UCSD-AML1 (cell line): ENCODE measurements around the gene VTI1A.
"Not testable (repeated sequence)": the region's sequence is repeated elsewhere in the genome, so short reads cannot be mapped to it uniquely, and the experiment has no call there.

Experiments
- DNase-seq: peaks from one replicate; lab custom pipeline; 2025; ENCODE audit not compliant: unreplicated experiment; lab: John Stamatoyannopoulos, UW

The VTI1A gene

DNA sequence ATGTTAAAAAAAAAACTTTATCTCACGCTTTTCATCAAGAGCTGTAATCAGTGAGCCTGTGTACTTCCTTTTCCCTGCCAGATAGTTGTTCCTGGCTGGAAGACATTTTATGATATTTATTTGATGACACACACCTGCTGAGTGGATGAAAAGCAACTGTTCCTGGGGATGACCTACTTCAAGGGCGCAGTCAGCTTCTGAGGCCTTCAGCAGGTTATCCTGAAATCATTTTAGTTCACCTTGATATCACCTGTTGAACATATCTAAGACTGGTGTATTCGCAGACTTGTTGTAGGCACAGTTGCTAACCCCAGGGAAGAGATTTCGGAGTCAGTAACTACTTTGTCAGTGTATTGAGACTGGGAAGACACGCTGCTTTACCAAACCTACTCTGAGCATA lies 268.6 kb downstream of the VTI1A start:
- DNase-seq, result no peak

DNA sequence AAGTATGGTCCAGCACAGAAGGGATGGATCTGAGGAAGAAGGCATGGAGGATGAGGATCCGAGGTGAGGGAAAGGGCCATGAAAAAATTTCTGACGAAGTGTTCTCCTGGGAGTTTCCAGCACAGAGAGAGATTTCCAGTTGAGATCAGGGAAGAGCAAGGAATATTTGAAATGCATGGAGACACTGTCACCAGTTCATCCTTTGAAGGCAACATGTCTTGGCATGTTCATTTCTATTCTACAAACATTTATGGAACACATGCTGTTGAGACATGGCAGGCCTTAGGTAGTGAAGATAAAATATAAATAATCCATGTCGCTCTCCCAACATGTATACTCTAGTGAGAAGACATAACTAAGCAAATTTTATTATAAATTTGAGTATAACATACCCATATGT lies 269.1 kb downstream of the VTI1A start:
- DNase-seq, result no peak

DNA sequence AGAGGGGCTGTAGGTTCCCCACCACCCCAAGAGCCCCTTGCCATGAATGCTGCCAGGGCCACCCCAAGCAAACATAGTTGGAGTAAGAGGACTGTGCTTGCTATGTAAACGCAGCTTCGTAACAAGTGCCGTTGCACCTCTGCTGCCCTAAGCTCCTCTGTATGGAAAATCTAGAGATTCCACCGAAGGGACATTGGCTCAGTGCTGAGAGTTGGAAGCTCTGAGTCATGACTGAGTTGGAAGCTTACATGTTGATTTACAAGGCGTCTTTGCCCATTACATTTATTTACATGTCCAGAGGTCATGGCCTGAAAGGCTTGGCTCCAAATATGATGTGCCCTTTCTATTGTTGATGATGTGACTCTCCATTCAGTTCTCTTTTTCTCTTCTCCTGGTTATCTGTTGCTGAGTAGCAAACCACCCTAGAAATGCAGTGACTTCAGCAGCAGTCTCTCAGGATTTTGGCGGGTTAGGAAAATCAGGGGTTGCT lies 270.0 kb downstream of the VTI1A start:
- DNase-seq, result no peak

DNA sequence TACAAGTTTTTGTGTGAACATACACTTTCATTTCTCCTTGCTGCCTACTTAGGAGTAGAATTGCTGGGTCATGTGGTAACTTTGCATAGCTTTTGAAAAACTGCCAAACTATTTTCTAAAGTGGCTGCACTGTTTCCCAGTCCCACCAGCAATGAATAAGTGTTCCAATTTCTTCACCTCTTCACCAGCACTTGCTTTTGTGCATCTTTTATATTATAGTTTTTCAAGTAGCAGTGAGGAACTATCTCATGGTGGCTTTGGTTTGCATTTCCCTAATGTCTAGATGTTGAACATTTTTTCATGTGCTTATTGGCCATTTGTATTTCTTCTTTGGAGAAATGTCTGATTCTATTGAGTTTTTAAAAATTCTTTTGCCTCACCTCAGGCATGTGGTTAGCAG lies 273.2 kb downstream of the VTI1A start:
- DNase-seq, result no peak

DNA sequence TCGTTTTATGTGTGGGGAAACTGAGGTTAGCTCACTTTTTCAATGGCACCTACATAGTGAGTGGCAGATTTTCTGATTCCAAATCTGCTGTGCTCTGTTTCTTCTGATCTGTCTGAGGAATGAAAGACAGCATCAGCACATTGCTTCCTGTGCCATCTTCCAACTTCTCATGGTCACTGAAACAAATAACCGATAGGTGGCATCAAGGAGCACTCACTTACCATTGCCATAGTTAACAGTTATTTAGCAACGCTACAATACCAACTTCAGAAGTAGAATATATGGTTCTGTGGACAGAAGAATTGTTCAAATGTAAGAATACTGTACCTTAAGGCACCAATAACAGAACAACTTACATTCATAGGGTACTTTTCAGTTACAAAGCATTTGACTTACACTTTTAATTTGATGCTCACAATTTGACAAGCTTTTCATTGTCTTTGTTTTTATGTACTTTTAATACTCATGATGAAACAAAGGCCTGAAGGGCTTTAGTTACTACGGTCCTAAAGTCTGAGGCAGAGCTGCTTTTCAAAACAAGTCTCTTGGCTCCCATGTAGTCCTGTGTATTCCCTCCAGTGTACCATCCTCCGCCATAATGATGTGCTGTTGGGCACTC lies 274.2 kb downstream of the VTI1A start:
- DNase-seq, result no peak

DNA sequence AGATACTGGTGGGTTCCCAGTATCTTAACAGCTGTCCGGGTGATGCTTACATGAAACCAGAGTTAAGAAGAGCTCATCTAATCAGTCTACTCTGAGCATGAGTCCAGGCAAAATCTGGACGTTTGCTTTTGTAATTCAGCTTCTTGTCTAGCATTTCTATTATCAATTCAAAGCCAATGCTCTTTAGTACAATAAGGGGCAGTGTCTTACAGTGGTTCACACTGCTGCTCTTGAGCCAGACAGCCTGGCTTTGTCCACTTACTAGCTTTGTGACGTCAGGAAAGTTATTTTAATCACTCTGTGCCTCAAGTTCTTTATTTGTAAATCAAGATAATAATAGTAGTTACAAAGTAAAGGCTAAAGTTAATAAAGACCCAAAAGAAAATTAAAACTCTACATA lies 275.7 kb downstream of the VTI1A start:
- DNase-seq, result no peak

DNA sequence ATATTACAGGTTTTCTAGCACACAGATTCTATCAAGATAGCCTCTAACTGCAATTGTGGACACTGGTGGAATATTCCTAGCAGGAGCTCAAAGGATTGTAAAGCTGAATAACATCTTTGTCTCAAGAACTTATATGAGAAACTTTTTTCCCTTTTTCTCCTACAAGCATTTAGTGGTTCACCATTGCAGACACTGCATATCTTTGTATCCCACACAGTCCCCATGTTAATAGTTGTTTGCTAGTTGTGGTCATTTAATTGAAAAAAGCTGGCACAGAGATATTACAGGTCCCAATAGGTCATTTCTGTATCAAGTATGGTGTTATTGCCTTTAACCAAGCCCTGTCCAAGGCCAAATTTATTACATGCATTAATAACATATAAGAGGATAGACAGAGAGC lies 276.9 kb downstream of the VTI1A start:
- no peak for DNase-seq

DNA sequence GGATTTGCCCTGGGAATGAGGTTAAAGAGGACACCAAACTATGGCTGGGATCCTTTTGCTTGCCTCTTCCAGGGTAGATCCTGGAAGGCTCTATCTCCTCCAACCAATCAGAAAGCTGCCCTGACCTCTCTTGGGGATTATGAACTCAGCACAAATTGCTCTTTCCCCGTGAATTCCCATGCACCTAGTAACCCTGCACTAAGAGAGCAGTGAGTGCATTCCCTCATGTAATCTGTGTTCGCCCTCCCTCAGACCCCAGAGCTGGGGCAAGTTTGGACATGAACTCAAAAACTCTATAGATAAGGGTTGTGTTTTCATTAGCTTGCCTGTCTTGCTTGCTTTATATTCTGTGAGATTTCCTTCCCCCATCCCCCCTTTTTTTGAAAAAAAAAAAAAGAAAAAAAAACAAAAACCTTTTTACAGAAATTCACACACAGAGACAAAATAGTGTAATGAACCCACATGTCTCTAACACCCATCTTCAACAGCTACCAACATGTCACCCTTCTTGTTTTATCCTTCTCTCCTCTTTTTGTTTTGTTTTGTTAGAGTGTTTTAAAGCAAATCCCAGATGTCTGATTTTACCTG lies 277.5 kb downstream of the VTI1A start:
- no peak for DNase-seq

DNA sequence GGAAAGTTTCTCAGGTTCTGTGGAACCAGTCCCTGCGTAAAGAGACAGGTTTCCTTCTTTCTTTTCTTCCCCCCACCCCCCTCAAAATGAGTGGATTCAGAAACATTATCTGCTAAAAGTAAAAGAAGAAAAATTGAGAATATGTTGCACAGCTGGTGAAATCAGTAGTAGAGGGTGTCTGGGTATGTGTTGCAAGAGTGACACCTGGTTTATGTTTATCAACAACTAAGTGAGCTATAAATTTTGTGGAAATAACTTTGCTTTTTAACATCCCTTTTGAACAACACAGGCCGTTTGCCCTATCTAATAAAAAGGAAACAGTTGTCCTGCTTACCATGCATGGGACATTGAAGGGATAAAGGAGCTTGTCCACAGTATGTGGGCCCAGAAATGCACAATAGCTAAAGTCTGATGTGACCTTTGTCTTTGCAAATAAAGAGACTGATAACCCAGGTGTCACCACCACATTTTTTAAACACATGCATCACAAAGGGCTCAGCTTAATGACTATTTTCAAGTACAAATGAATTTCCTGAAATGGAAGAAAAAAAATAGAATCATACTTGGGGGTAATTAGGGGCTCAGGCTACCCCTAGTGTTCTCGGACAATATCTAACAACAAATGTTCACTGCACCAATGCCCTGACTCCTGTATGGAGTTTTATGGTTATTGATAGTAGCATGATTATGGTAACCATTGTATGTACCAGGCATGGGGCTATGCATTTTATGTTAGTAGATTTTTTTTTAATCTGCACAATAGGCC lies 281.3 kb downstream of the VTI1A start:
- DNase-seq, result no peak

DNA sequence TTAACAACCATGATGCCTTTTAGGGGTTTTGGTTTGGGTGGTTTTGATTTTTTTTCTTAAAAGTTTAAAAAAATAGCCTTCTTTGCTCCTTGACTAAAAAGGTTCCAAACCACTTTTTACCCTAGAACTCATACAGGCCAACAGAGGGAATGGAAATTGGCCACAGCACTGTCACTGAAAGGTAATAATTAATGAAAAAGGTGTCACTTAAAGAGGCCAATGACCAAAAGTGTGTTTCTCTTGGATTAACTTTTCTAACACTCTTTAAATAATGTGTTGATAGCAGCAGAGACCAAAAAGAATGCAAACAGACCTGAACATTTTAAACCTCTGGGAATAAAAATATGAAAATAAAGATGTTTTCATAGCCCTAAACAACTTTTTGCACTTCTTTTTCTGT lies 282.0 kb downstream of the VTI1A start:
- no peak for DNase-seq

DNA sequence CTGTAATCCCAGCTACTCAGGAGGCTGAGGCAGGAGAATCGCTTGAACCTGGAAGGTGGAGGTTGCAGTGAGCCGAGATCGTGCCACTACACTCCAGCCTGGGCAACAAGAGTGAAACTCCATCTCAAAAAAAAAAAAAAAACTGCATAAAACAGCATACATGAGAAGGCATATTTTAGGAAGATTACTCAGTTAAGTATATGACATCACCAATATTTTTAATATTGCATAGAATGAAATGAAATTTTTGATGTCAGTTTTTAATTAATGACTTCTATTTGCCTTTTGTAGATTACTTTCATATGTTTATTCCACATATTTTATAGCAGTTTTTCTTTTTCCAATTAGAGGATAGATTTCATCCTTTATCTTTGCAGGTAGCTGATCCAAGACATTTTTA lies 284.4 kb downstream of the VTI1A start:
- not testable (repeated sequence) for DNase-seq

DNA sequence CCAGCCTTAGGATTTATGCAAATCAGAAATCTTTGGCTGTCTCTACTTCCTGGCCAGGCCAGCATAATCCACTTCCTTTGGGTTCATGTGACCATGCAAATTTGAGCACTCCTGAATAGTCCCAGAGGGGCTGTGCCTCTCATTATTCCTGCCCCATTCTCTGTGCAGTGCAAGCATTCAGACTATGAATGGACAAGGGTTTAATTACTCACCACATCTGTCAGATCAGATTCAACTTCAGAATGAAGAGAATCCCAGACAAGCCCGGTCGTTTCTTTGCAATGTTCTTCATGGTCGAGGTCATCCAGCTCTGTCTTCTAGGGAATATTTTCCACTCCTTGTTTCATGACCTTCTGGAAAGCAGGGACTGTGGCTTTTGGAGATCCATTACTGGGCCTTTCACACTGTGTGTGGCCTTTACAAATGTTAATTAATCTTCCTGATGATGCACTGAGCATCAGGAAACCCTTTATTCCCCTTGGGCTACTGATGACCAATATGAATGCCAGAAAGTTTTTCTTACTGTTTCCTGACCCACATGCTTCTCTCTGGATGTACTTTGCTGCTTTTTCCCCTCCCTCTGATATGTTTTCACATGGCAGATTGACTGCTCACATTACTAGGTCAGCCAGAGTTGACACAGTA lies 285.4 kb downstream of the VTI1A start:
- no peak for DNase-seq

DNA sequence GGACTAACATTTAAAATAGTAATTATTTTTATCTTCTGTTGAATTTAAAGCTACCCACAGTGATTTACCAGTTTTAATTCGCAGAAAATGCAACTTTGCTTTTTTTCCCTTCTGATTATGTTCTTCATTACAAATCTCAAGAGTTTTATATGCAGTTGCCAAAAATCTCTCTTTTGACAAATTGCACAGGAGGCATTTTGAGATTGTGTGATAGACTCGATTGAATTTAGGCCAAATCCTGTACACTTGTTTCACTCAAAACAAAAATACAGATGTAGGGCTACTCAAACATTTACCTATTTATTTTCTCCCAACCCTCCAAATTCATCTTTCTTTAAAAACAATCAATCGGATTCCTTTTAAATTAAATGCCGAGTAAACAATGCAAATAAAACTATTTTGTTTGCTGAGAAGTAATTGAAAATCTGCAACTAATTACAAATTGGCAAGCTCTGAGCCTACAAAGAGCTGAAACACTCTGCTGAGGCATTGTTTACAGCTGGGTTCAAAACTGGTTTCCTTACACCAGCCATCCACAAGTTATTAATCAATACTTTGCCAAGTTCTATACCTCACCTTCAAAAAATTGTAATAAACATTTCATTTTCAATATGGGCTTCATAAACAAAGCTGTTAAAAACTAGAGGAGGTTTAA lies 288.2 kb downstream of the VTI1A start:
- no peak for DNase-seq

DNA sequence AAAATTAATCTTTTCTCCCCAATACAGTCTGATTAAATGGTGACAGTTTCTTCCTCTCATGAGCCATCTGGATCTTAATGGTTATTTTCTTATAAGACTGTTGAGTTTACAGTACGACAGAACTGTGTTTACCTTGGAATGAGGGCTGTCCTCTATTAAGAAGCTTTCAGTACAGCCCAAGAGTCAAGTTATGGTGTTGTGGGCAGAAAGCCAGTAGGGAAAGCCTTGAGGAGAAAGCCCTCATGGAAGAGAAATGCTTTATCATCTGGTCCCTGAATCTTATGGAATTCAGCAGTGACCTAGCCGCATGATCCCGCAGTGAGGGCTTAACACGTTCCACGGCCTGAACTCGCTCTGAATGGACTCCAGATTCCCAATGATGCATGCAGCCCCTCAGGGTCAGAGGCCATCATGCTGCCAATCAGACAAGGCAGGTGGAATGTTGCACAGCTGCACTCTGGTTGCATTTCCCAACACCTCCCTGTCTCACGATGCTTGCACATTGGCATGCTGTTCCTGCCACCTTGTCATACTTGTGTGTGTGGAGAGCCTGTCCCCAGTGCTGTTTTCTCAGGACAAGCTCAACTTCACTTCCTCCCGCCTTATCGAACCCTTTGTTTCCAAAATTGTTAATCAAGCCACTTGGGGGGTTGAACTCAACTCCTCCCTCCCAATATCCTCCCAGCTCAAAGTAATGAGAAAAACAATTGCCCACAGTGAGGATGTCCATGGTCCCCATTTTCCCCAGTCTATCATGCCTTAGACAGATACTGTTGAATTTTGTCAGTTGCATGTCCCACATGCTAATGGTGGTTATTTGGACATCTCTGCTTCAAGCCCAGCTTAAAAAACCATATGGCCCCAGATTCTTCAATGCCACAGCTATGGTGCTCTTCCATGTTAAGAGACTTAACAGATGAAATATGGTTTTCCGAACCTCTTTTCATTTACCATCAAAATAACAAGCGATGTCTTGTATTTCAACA lies 291.9 kb downstream of the VTI1A start:
- DNase-seq, result no peak

DNA sequence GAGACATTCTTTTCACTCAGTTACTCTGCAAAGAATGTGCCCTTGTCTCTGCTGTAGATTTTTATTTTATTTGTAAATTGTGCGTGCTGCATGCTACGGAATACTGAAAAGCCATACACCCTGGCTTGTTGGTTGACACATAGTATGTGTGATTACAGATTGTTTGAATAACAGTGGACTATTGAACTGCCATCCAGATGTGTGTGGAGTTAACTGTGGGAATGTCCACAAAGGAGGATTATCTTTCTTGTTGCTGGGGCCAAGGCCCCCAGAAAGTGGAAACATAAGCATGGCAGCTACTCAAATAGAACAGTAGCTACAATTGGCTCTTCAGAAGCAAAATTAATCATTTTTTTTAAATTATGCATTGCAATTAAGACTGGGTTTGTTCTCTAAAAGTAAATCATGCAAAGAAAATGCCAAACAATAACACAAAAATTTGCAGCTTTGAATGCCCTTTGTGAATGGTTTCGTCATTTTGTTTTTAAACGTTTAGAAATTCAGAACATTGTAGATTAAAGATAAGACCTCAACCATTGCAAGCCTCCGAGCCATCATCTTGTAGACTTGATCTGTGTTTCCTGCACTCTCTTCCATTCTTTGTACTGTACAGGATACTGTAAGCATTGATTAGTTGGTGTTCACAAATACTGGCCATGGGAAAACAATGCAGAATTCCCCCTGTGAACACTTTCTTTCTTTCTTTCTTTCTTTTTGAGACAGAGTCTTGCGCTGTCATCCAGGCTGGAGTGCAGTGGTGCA lies 292.8 kb downstream of the VTI1A start:
- DNase-seq, result no peak

DNA sequence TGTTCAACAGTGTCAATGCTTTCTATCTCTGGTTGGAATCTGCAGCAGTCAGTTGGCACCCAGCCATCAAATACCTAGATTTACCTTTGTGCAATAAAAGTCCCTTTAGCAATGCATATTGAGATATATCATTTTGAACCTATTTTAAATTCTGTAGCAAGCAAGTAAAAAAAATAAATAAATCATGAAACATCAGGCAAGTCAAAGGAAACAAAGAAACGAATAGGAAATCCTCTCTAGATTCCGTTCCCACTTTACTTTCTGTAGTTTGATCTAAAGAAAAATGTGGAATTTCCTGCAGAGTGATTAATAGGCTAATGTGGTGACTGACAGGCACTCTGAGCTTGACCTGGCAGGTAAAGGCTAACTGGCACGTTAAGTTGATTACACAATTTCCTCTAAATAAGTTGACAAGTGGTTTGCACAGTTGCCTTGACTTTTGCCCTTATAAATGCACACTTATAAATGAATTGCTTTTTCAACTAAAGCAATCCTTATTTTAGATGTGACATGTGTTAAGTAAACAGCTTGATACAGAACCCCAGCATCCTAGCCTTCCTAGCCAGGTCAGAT lies 294.9 kb downstream of the VTI1A start:
- no peak for DNase-seq

DNA sequence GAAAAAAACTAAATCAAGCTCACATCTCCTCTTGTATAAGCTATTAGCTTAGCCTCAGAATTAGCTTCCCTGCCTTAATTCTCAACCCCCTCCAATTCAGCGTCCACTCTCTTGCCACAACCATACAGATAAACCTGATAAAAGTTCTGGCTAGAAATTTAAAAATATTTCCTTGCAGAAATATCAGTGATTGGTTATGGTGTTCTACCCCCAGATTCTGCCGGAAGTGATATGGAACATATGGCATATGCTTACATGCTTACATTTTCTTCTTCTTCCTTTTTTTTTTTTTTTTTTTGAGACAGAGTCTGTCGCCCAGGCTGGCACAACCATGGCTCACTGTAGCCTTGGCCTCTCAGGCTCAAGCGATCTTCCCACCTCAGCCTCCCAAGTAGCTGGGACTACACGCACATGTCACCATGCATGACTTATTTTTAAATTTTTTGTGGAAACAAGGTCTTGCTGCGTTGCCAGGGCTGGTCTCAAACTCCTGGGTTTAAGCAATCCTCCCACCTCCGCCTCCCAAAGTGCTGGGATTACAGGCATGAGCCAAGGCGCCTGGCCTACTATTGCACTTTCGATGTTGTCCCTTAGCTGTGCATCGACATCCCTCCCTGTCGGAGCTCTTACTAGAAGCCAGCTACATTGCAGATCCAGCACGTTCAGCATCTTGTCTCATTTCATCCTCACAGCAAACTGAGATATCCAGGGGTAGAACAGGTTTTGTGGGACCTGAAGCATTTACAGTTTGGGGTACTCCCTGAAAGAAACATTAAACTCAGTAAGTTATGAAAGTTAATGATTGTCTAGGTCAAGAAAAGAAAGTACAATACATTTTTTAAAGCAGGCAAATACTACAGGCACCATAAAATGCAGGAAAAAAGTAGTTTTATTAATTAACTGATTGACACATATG lies 297.4 kb downstream of the VTI1A start:
- DNase-seq, result no peak

DNA sequence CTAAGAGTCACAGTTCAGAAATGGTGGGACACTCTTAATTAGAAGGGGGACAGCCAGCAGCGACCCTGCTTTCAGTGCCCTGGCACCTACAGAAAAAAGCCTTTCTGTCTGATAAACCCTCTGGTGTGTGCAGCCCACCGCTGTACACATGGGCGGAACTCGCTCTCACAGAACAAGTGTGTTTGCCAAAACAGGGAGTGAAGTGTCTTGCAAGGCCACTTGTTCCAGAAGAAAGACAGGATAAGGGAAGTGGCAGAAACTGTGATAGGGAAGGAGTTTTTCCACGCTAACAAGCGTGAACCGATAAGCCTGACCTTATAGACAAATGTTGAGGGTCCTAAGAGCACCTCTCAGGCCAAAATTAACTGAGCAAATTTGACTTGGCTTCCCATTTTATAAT lies 299.3 kb downstream of the VTI1A start:
- DNase-seq, result no peak
